HepG2 (cell line): ENCODE data around the gene H2AZ2. TPM values are rescaled to one million over a fixed set of nuclear protein-coding genes. Genes with fewer than 3 reads are reported as not detected.

Source experiments
- AKAP8 ChIP-seq: sonication (generic); formaldehyde crosslinking; IDR thresholded peaks from 2 replicates; pipeline ENCODE4 v1.5.1; 2020; ENCODE audit warnings: mild to moderate bottlenecking, missing genetic modification reagents
- ARNT2 ChIP-seq: sonication (generic); formaldehyde crosslinking; IDR thresholded peaks from 2 replicates; pipeline ENCODE4 v1.8.0; 2022; ENCODE audit warnings: mild to moderate bottlenecking, low read depth, missing genetic modification reagents, moderate library complexity
- DRAP1 ChIP-seq: IDR thresholded peaks from 2 replicates; pipeline ENCODE4 v1.6.1; 2016; ENCODE audit warnings: missing genetic modification reagents, missing compliant biosample characterization
- ERF ChIP-seq: IDR thresholded peaks from 2 replicates; pipeline ENCODE4 v1.6.1; 2018; ENCODE audit warnings: missing biosample characterization, missing genetic modification reagents
- HMGXB4 ChIP-seq, 2 experiments: sonication (generic) in 1 of 2; formaldehyde crosslinking in 1 of 2; IDR thresholded peaks; 2 replicates each; pipeline versions ENCODE4 v1.4.0 to v1.6.1; 2018 to 2020; ENCODE audit warnings: missing genetic modification reagents in 2 of 2, borderline replicate concordance in 1 of 2, low read depth in 1 of 2, mild to moderate bottlenecking in 1 of 2, missing biosample characterization in 1 of 2
- HNRNPL ChIP-seq: fragments of 200-400 bp; formaldehyde crosslinking; IDR thresholded peaks from 2 replicates; pipeline ENCODE4 v1.6.1; 2017; ENCODE audit warnings: mild to moderate bottlenecking, low read depth, low read length
- HOXA7 ChIP-seq: sonication (generic); formaldehyde crosslinking; IDR thresholded peaks from 2 replicates; pipeline ENCODE4 v1.8.1; 2022; ENCODE audit warnings: mild to moderate bottlenecking, missing genetic modification reagents, moderate library complexity
- ISL2 ChIP-seq: sonication (generic); formaldehyde crosslinking; IDR thresholded peaks from 2 replicates; pipeline ENCODE4 v1.5.0; 2020; ENCODE audit warnings: missing genetic modification reagents
- ISX ChIP-seq: sonication (generic); formaldehyde crosslinking; conservative IDR thresholded peaks from 2 replicates; pipeline ENCODE4 v1.5.0; 2020; ENCODE audit warnings: missing genetic modification reagents
- MAX ChIP-seq: IDR thresholded peaks from 2 replicates; pipeline ENCODE4 v1.6.1; 2012; ENCODE audit warnings: inconsistent platforms
- NFKB2 ChIP-seq: sonication (generic); formaldehyde crosslinking; IDR thresholded peaks from 2 replicates; pipeline ENCODE4 v1.4.0; 2020; ENCODE audit warnings: missing genetic modification reagents, borderline replicate concordance
- NFYC ChIP-seq: IDR thresholded peaks from 2 replicates; pipeline ENCODE4 v1.6.1; 2016; ENCODE audit warnings: missing genetic modification reagents, missing compliant biosample characterization
- PAWR ChIP-seq: sonication (generic); formaldehyde crosslinking; IDR thresholded peaks from 2 replicates; pipeline ENCODE4 v1.4.0; 2020; ENCODE audit warnings: missing genetic modification reagents, mild to moderate bottlenecking, borderline replicate concordance
- SALL2 ChIP-seq: sonication (generic); formaldehyde crosslinking; IDR thresholded peaks from 2 replicates; pipeline ENCODE4 v1.8.1; 2023; ENCODE audit warnings: mild to moderate bottlenecking, missing genetic modification reagents, inconsistent platforms
- SIN3B ChIP-seq: fragments of 150-350 bp; IDR thresholded peaks from 2 replicates; pipeline ENCODE4 v1.6.1; 2014; ENCODE audit warnings: low read length
- SP140L ChIP-seq: sonication (generic); formaldehyde crosslinking; IDR thresholded peaks from 2 replicates; pipeline ENCODE4 v1.4.0; 2020; ENCODE audit warnings: missing genetic modification reagents, borderline replicate concordance
- SP5 ChIP-seq: IDR thresholded peaks from 2 replicates; pipeline ENCODE4 v1.6.1; 2016; ENCODE audit warnings: low read depth, borderline replicate concordance
- TAF1 ChIP-seq: sonication (generic); formaldehyde crosslinking; IDR thresholded peaks from 2 replicates; pipeline ENCODE4 v1.4.0; 2020; ENCODE audit warnings: missing genetic modification reagents
- THAP7 ChIP-seq: sonication (generic); formaldehyde crosslinking; IDR thresholded peaks from 2 replicates; pipeline ENCODE4 v1.8.1; 2023; ENCODE audit warnings: mild to moderate bottlenecking, missing genetic modification reagents
- U2AF1 ChIP-seq: fragments of 200-400 bp; formaldehyde crosslinking; optimal IDR thresholded peaks from 2 replicates; pipeline ENCODE3; 2017; ENCODE audit warnings: mild to moderate bottlenecking, low read depth, low read length
- ZFP82 ChIP-seq: sonication (generic); formaldehyde crosslinking; IDR thresholded peaks from 2 replicates; pipeline ENCODE4 v1.5.1; 2020; ENCODE audit warnings: mild to moderate bottlenecking, missing genetic modification reagents, borderline replicate concordance
- ZMAT3 ChIP-seq: sonication (generic); formaldehyde crosslinking; conservative IDR thresholded peaks from 2 replicates; pipeline ENCODE4 v1.7.0; 2021; ENCODE audit warnings: missing genetic modification reagents
- ZMYM4 ChIP-seq: sonication (generic); formaldehyde crosslinking; IDR thresholded peaks from 2 replicates; pipeline ENCODE4 v1.8.1; 2023; ENCODE audit warnings: mild to moderate bottlenecking, missing genetic modification reagents
- ZNF17 ChIP-seq: sonication (generic); formaldehyde crosslinking; IDR thresholded peaks from 2 replicates; pipeline ENCODE4 v1.5.0; 2020; ENCODE audit warnings: mild to moderate bottlenecking, missing genetic modification reagents
- ZNF264 ChIP-seq: sonication (generic); formaldehyde crosslinking; IDR thresholded peaks from 2 replicates; pipeline ENCODE4 v1.4.0; 2020; ENCODE audit warnings: missing genetic modification reagents
- ZNF460 ChIP-seq: sonication (generic); formaldehyde crosslinking; IDR thresholded peaks from 2 replicates; pipeline ENCODE4 v1.5.1; 2020; ENCODE audit warnings: missing genetic modification reagents, mild to moderate bottlenecking, borderline replicate concordance
- ZNF768 ChIP-seq: sonication (generic); formaldehyde crosslinking; IDR thresholded peaks from 2 replicates; pipeline ENCODE4 v1.4.0; 2020; ENCODE audit warnings: missing genetic modification reagents
- ZNF792 ChIP-seq: IDR thresholded peaks from 2 replicates; pipeline ENCODE4 v1.6.1; 2016
- polyA plus RNA-seq, 8 experiments: library from polyadenylated mRNA; depleted of rRNA in 3 of 8; stranded (reverse) in 7 of 8; unstranded in 1 of 8; fragments of >200 nt; fragmentation: Illumina TruSeq in 4 of 8; extraction: Trizol in 4 of 8; gene quantifications; 2 replicates each; pipeline versions ENCODE4 v1.2.1 to v1.2.3, GENCODE V29; 2011 to 2016; ENCODE audit warnings: low read depth in 4 of 8, missing spikeins in 1 of 8, mixed read lengths in 1 of 8; ENCODE audit not compliant: insufficient read depth in 1 of 8
- total RNA-seq, 5 experiments: library from RNA; depleted of rRNA; stranded (reverse); fragments of >200 nt; fragmentation: Illumina TruSeq; extraction: Trizol; gene quantifications; 2 replicates each; pipeline ENCODE4 v1.2.3, GENCODE V29; 2016; ENCODE audit warnings: low read depth in 1 of 5

The H2AZ2 gene
- total and polyA plus RNA-seq, 2 of the 13 experiments (the other 11 are each of a cell fraction or from before 2014, with no cell fraction given): 121 to 223 TPM

- TF ChIP-seq HMGXB4 (CRISPR knock-in tag; IDR thresholded peaks at IDR 0.05; ENCODE audit: borderline replicate concordance in 1 of 2, low read depth in 1 of 2) (peak; percentile 48 to 55; a peak in 1 of 4 replicates), ZNF460 (no peak), SP5 (CRISPR knock-in tag) (peak; percentile 63; the same call in 1 of the 2 replicates), ERF (CRISPR knock-in tag) (peak; percentile 73), U2AF1 (peak; percentile 91), SALL2 (CRISPR knock-in tag) (peak; percentile 79), AKAP8 (CRISPR knock-in tag) (peak; percentile 47; the same call in 1 of the 2 replicates), ZNF792 (CRISPR knock-in tag) (0 out of 2 replicates have a peak, but pooled peaks have one; percentile 20), DRAP1 (CRISPR knock-in tag) (peak; percentile 67; the same call in 1 of the 2 replicates), HNRNPL (0 out of 2 replicates have a peak, but pooled peaks have one; percentile 48), ZFP82 (CRISPR knock-in tag) (0 out of 2 replicates have a peak, but pooled peaks have one; percentile 39), ARNT2 (no peak; the same call in 1 of the 2 replicates), TAF1 (peak; percentile 71; the same call in 1 of the 2 replicates), MAX (peak; percentile 94), ZNF264 (CRISPR knock-in tag) (no peak), SP140L (CRISPR knock-in tag) (no peak), HOXA7 (CRISPR knock-in tag) (no peak), ISX (peak; percentile 77), ZMAT3 (CRISPR knock-in tag) (0 out of 2 replicates have a peak, but pooled peaks have one; percentile 50), PAWR (CRISPR knock-in tag) (0 out of 2 replicates have a peak, but pooled peaks have one; percentile 13), SIN3B (peak; percentile 68; the same call in 1 of the 2 replicates), ZMYM4 (peak; percentile 79; the same call in 1 of the 2 replicates), THAP7 (CRISPR knock-in tag) (no peak), NFKB2 (peak; percentile 64; the same call in 1 of the 2 replicates), NFYC (CRISPR knock-in tag) (peak; percentile 16; the same call in 1 of the 2 replicates), ZNF17 (CRISPR knock-in tag) (no peak), ZNF768 (CRISPR knock-in tag) (peak; percentile 55; the same call in 1 of the 2 replicates), ISL2 (CRISPR knock-in tag) (peak; percentile 50; the same call in 1 of the 2 replicates)
Measured at GRCh38 chr7:44885394-44886317, 37.8 kb upstream of the H2AZ2 start, which contains the start of gene PURB (continued).
